ENCODE measurements around the gene PQBP1.

PQBP1 gene

DNA sequence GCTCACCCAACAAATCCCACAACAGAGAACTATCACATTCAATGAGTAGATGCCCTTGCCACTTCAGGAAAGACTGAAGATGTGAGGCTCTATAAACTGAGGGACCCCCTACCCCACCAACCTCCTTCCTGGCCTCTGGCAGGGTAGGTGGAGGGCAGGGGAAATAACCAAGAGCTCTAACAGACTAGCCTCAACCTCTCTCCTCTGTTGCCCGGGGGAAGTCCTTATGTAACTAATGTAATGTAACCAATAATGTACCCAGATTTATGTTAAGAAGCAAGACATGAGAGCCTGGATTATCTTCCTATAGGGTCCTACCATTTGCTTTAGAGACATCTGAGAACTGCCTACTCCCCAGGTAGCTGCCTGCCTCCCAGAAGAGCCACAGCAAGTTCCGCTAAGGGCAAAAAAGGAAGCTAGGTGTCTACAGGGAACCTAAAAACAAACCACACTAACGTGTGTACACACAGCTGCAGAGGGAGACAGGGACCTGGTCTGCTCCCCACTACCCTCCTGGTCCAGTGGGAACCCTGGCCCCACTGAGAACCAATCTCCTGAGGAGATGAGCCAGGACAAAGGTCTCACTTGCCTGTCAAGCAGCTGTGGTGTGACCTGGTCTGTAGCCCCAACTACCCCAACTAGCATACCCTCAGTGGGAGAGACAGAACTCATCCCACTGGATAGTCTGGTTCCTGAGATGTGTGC, 41.9 kb downstream of the PQBP1 start:
- Mint-ChIP-seq H3K36me3 (ENCODE audit: low read depth) (peaks cover 85% of the 10 kb centered on the region), H3K9me3 (no peaks in the 10 kb centered on the region), H3K4me1 (ENCODE audit: low read depth) (peaks cover 79% of the 10 kb centered on the region), H3K4me3 (no peak overlapping the region), H3K27ac (peak overlapping the region; percentile 88), H3K27me3 (no peaks in the 10 kb centered on the region)
- intact Hi-C loops (cut with micrococcal nuclease) = no loop called here

DNA sequence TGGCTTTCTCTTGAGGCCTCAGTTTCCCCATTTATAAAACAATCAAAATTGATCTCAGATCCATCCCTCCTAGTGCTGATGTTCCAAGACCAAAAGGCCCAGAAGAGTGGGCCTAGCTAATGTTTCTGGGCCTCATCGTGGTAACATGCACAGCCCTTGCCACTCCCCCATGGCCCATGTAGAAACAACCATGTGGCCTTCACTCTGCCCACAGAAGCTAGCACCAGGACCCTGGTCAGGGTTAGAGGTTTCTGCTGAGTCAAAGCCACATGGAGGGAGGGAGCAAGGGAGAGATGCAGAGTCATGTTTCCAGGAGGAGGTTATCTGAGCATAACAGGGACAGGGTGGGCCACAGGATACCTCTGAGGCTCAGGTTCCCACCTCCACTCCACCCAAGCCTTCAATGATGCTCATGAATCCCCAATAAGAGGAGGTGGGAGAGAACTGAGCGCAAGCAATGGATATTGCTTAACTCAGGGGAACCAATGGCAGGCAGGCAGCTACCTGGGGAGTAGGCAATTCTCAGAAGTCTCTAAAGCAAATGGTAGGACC, 42.8 kb downstream of the PQBP1 start:
- no peak overlapping the region for H3K4me3 Mint-ChIP-seq
- no peaks in the 10 kb centered on the region for H3K27me3 Mint-ChIP-seq
- H3K9me3 Mint-ChIP-seq = no peaks in the 10 kb centered on the region
- intact Hi-C loops (cut with micrococcal nuclease) = no loop called here
- H3K27ac Mint-ChIP-seq = no peak overlapping the region
- H3K4me1 Mint-ChIP-seq (ENCODE audit: low read depth) = peaks cover 71% of the 10 kb centered on the region
- H3K36me3 Mint-ChIP-seq (ENCODE audit: low read depth) = peaks cover 77% of the 10 kb centered on the region

DNA sequence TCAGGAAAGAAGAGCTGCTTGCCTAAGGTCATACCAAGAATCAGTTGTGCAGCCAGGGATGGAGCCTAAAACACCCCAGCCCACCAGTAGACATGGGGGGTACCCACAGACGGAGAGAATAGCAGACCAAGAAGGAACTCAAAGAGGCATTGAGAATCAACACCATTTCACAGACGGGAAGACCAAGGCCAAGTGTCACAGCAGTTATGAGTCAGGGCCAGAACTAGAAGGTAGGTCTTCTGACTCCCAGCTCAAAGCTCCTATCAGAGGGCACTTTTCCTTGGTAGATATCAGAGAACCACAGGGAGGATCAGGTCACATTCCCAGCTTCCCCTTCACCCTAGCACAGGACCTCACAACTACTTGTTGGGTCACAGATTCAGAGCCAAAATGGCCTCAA, 45.2 kb downstream of the PQBP1 start:
- no peaks in the 10 kb centered on the region for H3K9me3 Mint-ChIP-seq
- no peaks in the 10 kb centered on the region for H3K27me3 Mint-ChIP-seq
- H3K27ac Mint-ChIP-seq = no peak overlapping the region
- peaks cover 60% of the 10 kb centered on the region for H3K4me1 Mint-ChIP-seq (ENCODE audit: low read depth)
- intact Hi-C loops (cut with micrococcal nuclease) = no loop called here
- H3K4me3 Mint-ChIP-seq = no peak overlapping the region
- H3K36me3 Mint-ChIP-seq (ENCODE audit: low read depth) = peaks cover 78% of the 10 kb centered on the region

DNA sequence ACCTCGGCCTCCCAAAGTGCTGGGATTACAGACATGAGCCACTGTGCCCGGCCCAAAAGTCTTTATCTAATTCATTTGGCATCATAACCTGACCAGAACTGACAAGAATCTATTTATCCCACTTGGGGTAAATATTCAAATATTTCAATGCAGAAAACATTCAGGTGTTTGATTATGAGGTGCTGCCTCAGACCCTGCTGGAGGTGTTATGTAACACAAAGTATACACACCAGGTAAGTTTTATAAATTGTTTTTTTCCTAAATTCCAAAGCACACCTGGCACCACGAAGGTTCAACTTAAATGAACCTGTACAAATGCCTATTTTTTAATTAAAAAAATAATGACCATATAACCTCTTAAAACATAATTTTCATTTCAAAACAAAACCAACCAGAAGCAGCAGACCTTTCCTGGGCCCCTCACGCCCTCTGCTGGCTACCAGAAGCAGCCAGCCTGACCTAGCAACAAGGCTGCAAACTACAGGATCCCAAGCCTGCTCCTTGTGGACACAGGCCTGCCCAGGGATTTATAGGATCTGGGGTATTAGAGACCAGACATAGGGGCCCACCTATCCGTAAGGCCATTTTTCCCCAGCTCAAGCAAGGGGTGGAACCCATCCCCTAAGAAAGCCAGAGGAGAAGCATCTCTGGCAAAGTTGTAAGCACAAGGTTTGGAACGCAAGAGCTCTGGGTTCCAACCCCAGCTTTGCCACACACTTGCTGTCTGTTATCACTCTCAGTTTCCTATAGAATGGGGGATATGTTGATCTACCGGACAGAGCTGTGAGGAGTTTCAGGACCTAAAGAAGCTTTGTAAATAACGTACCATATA, 48.0 kb downstream of the PQBP1 start:
- no peaks in the 10 kb centered on the region for H3K9me3 Mint-ChIP-seq
- H3K4me1 Mint-ChIP-seq (ENCODE audit: low read depth) = peaks cover 39% of the 10 kb centered on the region
- H3K27me3 Mint-ChIP-seq = no peaks in the 10 kb centered on the region
- H3K4me3 Mint-ChIP-seq = no peak overlapping the region
- peaks cover 76% of the 10 kb centered on the region for H3K36me3 Mint-ChIP-seq (ENCODE audit: low read depth)
- H3K27ac Mint-ChIP-seq = no peak overlapping the region
- intact Hi-C loops (cut with micrococcal nuclease) = loop anchor here (5.0 kb wide), 1 partner anchor 43 kb away; no protein-coding TSS in a partner anchor

DNA sequence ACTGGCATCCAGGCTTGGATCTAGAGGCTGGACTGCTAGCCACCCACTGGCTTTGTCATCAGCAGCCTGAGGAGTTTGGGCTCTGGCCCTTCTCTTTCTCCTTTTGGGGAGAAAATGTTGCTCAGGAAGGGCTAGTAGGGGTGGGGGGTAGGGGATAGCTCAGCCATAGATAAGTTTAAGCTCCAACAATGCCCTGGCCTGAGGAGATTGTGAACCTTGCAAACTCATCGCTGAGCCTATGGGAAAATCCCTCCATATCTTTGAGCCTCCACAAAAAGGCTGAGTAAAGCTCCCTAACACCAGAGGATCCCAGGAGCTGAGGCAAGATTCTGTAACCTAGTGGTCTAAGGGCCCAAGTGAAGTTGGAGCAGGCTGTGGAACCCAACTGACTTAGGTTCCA, 50.9 kb downstream of the PQBP1 start:
- H3K27ac Mint-ChIP-seq = no peak overlapping the region
- H3K27me3 Mint-ChIP-seq = no peaks in the 10 kb centered on the region
- no peaks in the 10 kb centered on the region for H3K9me3 Mint-ChIP-seq
- no peak overlapping the region for H3K4me3 Mint-ChIP-seq
- peaks cover 37% of the 10 kb centered on the region for H3K4me1 Mint-ChIP-seq (ENCODE audit: low read depth)
- H3K36me3 Mint-ChIP-seq (ENCODE audit: low read depth) = peaks cover 56% of the 10 kb centered on the region
- intact Hi-C loops (cut with micrococcal nuclease) = loop anchor here (5.0 kb wide), 1 partner anchor 46 kb away; no protein-coding TSS in a partner anchor

Measured in dendritic cell treated with granulocyte-macrophage colony-stimulating factor and Interleukin-4, amounts not matched to agents 40 ng/mL and 50 ng/mL, for 4 days (primary cell).